Ishikawa (cell line): ENCODE data around the gene TNC.

Experiments used
- CEBPB ChIP-seq: IDR thresholded peaks from 2 replicates; pipeline ENCODE4 v1.6.1; 2012
- CREB1 ChIP-seq: IDR thresholded peaks from 2 replicates; pipeline ENCODE4 v1.6.1; 2012; ENCODE audit warnings: low read depth
- EGR1 ChIP-seq: IDR thresholded peaks from 2 replicates; pipeline ENCODE4 v1.6.1; 2012
- EP300 ChIP-seq: IDR thresholded peaks from 2 replicates; pipeline ENCODE4 v1.6.1; 2012; ENCODE audit warnings: borderline replicate concordance
- FOXM1 ChIP-seq: IDR thresholded peaks from 2 replicates; pipeline ENCODE4 v1.6.1; 2012; ENCODE audit warnings: low read depth, borderline replicate concordance
- MAX ChIP-seq: IDR thresholded peaks from 2 replicates; pipeline ENCODE4 v1.6.1; 2012
- NFIC ChIP-seq: IDR thresholded peaks from 2 replicates; pipeline ENCODE4 v1.6.1; 2012
- RAD21 ChIP-seq: IDR thresholded peaks from 2 replicates; pipeline ENCODE4 v1.6.1; 2012; ENCODE audit warnings: low read depth
- REST ChIP-seq: IDR thresholded peaks from 2 replicates; pipeline ENCODE4 v1.6.1; 2012; ENCODE audit warnings: low read depth, mild to moderate bottlenecking
- TAF1 ChIP-seq: IDR thresholded peaks from 2 replicates; pipeline ENCODE4 v1.6.1; 2012; ENCODE audit warnings: low read depth, mild to moderate bottlenecking
- TCF12 ChIP-seq: IDR thresholded peaks from 2 replicates; pipeline ENCODE4 v1.6.1; 2012; ENCODE audit warnings: low read depth
- TEAD4 ChIP-seq: IDR thresholded peaks from 2 replicates; pipeline ENCODE4 v1.6.1; 2012
- USF1 ChIP-seq: IDR thresholded peaks from 2 replicates; pipeline ENCODE4 v1.6.1; 2012
- YY1 ChIP-seq: IDR thresholded peaks from 2 replicates; pipeline ENCODE4 v1.6.1; 2012; ENCODE audit warnings: low read depth
- ZBTB7A ChIP-seq: IDR thresholded peaks from 2 replicates; pipeline ENCODE4 v1.6.1; 2012; ENCODE audit warnings: low read depth

TNC gene

GRCh38 chr9:115068031-115068430 lies 49.9 kb downstream of the TNC start:
- no peak for TF ChIP-seq MAX

- TF ChIP-seq MAX (no peak), TAF1 (no peak), TCF12 (no peak), TEAD4 (no peak), CREB1 (no peak), ZBTB7A (no peak), RAD21 (no peak), YY1 (no peak), USF1 (no peak), EP300 (no peak), EGR1 (no peak), REST (no peak), FOXM1 (no peak), CEBPB (no peak), NFIC (no peak)
These were observed 54.7 kb downstream of the TNC start for GRCh38 chr9:115063058-115063845.

- TF ChIP-seq MAX = no peak
These were observed 59.2 kb downstream of the TNC start for GRCh38 chr9:115058684-115059315.

GRCh38 chr9:115058175-115058574 lies 59.8 kb downstream of the TNC start:
- no peak for TF ChIP-seq EGR1
- no peak for TF ChIP-seq USF1
- no peak for TF ChIP-seq YY1
- no peak for TF ChIP-seq CREB1
- no peak for TF ChIP-seq TCF12
- TF ChIP-seq FOXM1 = no peak
- TF ChIP-seq EP300 = no peak
- no peak for TF ChIP-seq REST
- TF ChIP-seq NFIC = no peak
- TF ChIP-seq ZBTB7A = no peak
- TF ChIP-seq RAD21 = no peak
- no peak for TF ChIP-seq TAF1
- TF ChIP-seq TEAD4 = no peak
- TF ChIP-seq CEBPB = no peak
- TF ChIP-seq MAX = no peak

GRCh38 chr9:115057559-115057958 lies 60.4 kb downstream of the TNC start:
- TF ChIP-seq TCF12 (no peak), NFIC (no peak), TAF1 (no peak), EGR1 (no peak), RAD21 (no peak), FOXM1 (no peak), REST (no peak), MAX (no peak), USF1 (no peak), CEBPB (no peak), CREB1 (no peak), ZBTB7A (no peak), EP300 (no peak), YY1 (no peak), TEAD4 (no peak)
